BE2C (cell line): ENCODE data around the gene TEKTIP1.

ENCODE experiments used
- DNase-seq: peaks from one replicate; pipeline ENCODE4 v3.0.0-alpha.2; 2020
- H3K27me3 ChIP-seq: fragments of 250-450 bp; sonication (Bioruptor Pico); 2 replicates; pipeline ENCODE4 v1.5.1; 2020; ENCODE audit warnings: mild to moderate bottlenecking
- H3K36me3 ChIP-seq: fragments of 250-450 bp; sonication (Bioruptor Pico); 2 replicates; pipeline ENCODE4 v1.5.1; 2020; ENCODE audit warnings: mild to moderate bottlenecking
- H3K4me1 ChIP-seq: fragments of 250-450 bp; sonication (Bioruptor Pico); 2 replicates; pipeline ENCODE4 v1.5.1; 2020
- H3K4me3 ChIP-seq: 2 replicates; pipeline ENCODE4 v1.5.1; 2011; ENCODE audit warnings: low read depth, low read length
- H3K9me3 ChIP-seq: fragments of 250-450 bp; sonication (Bioruptor Pico); 2 replicates; pipeline ENCODE4 v1.5.1; 2020
- CTCF ChIP-seq: IDR thresholded peaks from 2 replicates; pipeline ENCODE4 v1.5.1; 2012; ENCODE audit warnings: mild to moderate bottlenecking, low read depth, low read length

TEKTIP1 gene

GRCh38 chr19:3530389-3530788 lies 8.6 kb upstream of the TEKTIP1 start:
- Histone ChIP-seq H3K27me3 (no peaks in the 10 kb centered on the region), H3K9me3 (no peaks in the 10 kb centered on the region), H3K4me1 (no peaks in the 10 kb centered on the region), H3K36me3 (peaks cover 53% of the 10 kb centered on the region), H3K4me3 (no peak overlapping the region)
- TF ChIP-seq CTCF, result no peak
- no peak for DNase-seq

GRCh38 chr19:3531716-3532115 lies 7.3 kb upstream of the TEKTIP1 start:
- DNase-seq, result no peak
- no peak overlapping the region for H3K4me3 ChIP-seq
- H3K36me3 ChIP-seq, result peaks cover 50% of the 10 kb centered on the region
- no peaks in the 10 kb centered on the region for H3K4me1 ChIP-seq
- no peaks in the 10 kb centered on the region for H3K9me3 ChIP-seq
- TF ChIP-seq CTCF, result no peak
- no peaks in the 10 kb centered on the region for H3K27me3 ChIP-seq

GRCh38 chr19:3532154-3532786 lies 6.7 kb upstream of the TEKTIP1 start:
- H3K36me3 ChIP-seq, result peaks cover 47% of the 10 kb centered on the region
- H3K4me1 ChIP-seq, result no peaks in the 10 kb centered on the region
- no peak for TF ChIP-seq CTCF
- no peak overlapping the region for H3K4me3 ChIP-seq
- no peaks in the 10 kb centered on the region for H3K9me3 ChIP-seq
- no peaks in the 10 kb centered on the region for H3K27me3 ChIP-seq
- no peak for DNase-seq

GRCh38 chr19:3533033-3533432 lies 5.9 kb upstream of the TEKTIP1 start:
- H3K36me3 ChIP-seq, result peaks cover 43% of the 10 kb centered on the region

GRCh38 chr19:3533563-3534216 lies 5.3 kb upstream of the TEKTIP1 start:
- TF ChIP-seq CTCF, result no peak
- Histone ChIP-seq H3K27me3 (no peaks in the 10 kb centered on the region), H3K9me3 (no peaks in the 10 kb centered on the region), H3K4me3 (no peak overlapping the region), H3K4me1 (no peaks in the 10 kb centered on the region), H3K36me3 (peaks cover 40% of the 10 kb centered on the region)
- no peak for DNase-seq

More at GRCh38 chr19:3533033-3533432, 5.9 kb upstream of the TEKTIP1 start:
- DNase-seq, result no peak
- Histone ChIP-seq H3K9me3 (no peaks in the 10 kb centered on the region), H3K4me3 (no peak overlapping the region), H3K27me3 (no peaks in the 10 kb centered on the region), H3K4me1 (no peaks in the 10 kb centered on the region)
- no peak for TF ChIP-seq CTCF
